SK-N-SH (cell line): Measurements from ENCODE around the gene FAM107A. TPM values are rescaled to one million over a fixed set of nuclear protein-coding genes. Genes with fewer than 3 reads are reported as not detected.

ENCODE experiments used
- CTCF ChIA-PET: fragments of 300-600, 350-600 bp; formaldehyde crosslinking; extraction: SDS; loops from one replicate; lab custom pipeline; 2021; lab: Yijun Ruan, JAX
- POLR2A ChIA-PET: fragments of 350-600 bp; sonication (Branson Sonifier 250); formaldehyde crosslinking; extraction: SDS; loops from one replicate; lab custom pipeline; 2020; ENCODE audit warnings: antibody characterized with exemption, inconsistent platforms; lab: Yijun Ruan, JAX
- DNase-seq: peaks from one replicate; pipeline ENCODE4 v3.0.0; 2012
- H2AFZ ChIP-seq: fragments of 200-600 bp; sonication (generic); 2 replicates; pipeline ENCODE4 v1.8.1; 2016; ENCODE audit warnings: antibody characterized with exemption, mild to moderate bottlenecking, low read depth
- H3F3A ChIP-seq: fragments of 200-600 bp; sonication (generic); replicated peaks from 2 replicates; pipeline ENCODE3; 2016; ENCODE audit warnings: antibody characterized with exemption, mild to moderate bottlenecking; ENCODE audit not compliant: insufficient read depth
- H3K27ac ChIP-seq, 2 experiments: fragments of 200-500 bp in 1 of 2; fragments of 200-600 bp in 1 of 2; sonication (Bioruptor generic) in 1 of 2; sonication (generic), shearing (Covaris generic) in 1 of 2; 2 replicates each; pipeline versions ENCODE4 v1.5.1 to v1.6.1; 2014 to 2016; ENCODE audit warnings: low read depth in 2 of 2, inconsistent platforms in 1 of 2, low read length in 1 of 2, mild to moderate bottlenecking in 1 of 2, mixed read lengths in 1 of 2
- H3K27me3 ChIP-seq: fragments of 200-600 bp; sonication (generic), shearing (Covaris generic); 2 replicates; pipeline ENCODE4 v1.6.1; 2016; ENCODE audit warnings: mixed run types; ENCODE audit not compliant: insufficient read depth
- H3K36me3 ChIP-seq, 2 experiments: fragments of 200-500 bp in 1 of 2; fragments of 200-600 bp in 1 of 2; sonication (Bioruptor generic) in 1 of 2; sonication (generic) in 1 of 2; replicated peaks in 1 of 2; 2 replicates each; pipeline versions ENCODE3 to v1.5.1; 2014 to 2016; ENCODE audit warnings: low read length in 1 of 2, mild to moderate bottlenecking in 1 of 2; ENCODE audit not compliant: insufficient read depth in 2 of 2, control insufficient read depth in 1 of 2
- H3K4me1 ChIP-seq, 2 experiments: fragments of 200-500 bp in 1 of 2; fragments of 200-600 bp in 1 of 2; sonication (Bioruptor generic) in 1 of 2; sonication (generic), shearing (Covaris generic) in 1 of 2; 2 replicates each; pipeline versions ENCODE4 v1.5.1 to v1.6.1; 2014 to 2016; ENCODE audit warnings: low read depth in 1 of 2, low read length in 1 of 2, mixed run types in 1 of 2; ENCODE audit not compliant: insufficient read depth in 2 of 2, control insufficient read depth in 1 of 2
- H3K4me2 ChIP-seq: fragments of 200-600 bp; sonication (generic), shearing (Covaris generic); 2 replicates; pipeline ENCODE4 v1.6.1; 2017; ENCODE audit warnings: mixed run types
- H3K4me3 ChIP-seq, 2 experiments: fragments of 200-500 bp in 1 of 2; fragments of 200-600 bp in 1 of 2; sonication (Bioruptor generic) in 1 of 2; sonication (generic), shearing (Covaris generic) in 1 of 2; 2 replicates each; pipeline versions ENCODE4 v1.5.1 to v1.8.1; 2014 to 2016; ENCODE audit warnings: low read depth in 2 of 2, inconsistent platforms in 1 of 2, low read length in 1 of 2, mild to moderate bottlenecking in 1 of 2, mixed read lengths in 1 of 2, moderate library complexity in 1 of 2
- H3K79me2 ChIP-seq: fragments of 200-600 bp; sonication (generic); 2 replicates; pipeline ENCODE4 v1.8.1; 2017; ENCODE audit warnings: mild to moderate bottlenecking; ENCODE audit not compliant: insufficient read depth
- H3K9ac ChIP-seq: fragments of 200-600 bp; sonication (generic); 2 replicates; pipeline ENCODE4 v1.6.1; 2017; ENCODE audit warnings: mixed run types
- H3K9me2 ChIP-seq: fragments of 200-600 bp; sonication (generic); 2 replicates; pipeline ENCODE4 v1.6.1; 2017; ENCODE audit warnings: mixed run types
- H3K9me3 ChIP-seq: fragments of 200-600 bp; sonication (generic); 2 replicates; pipeline ENCODE4 v1.6.1; 2017; ENCODE audit warnings: mixed run types, mild to moderate bottlenecking, moderate library complexity
- H4K20me1 ChIP-seq: fragments of 200-600 bp; sonication (generic); 2 replicates; pipeline ENCODE4 v1.6.1; 2017; ENCODE audit warnings: mild to moderate bottlenecking, mixed run types; ENCODE audit not compliant: insufficient read depth
- EP300 ChIP-seq, 2 experiments: IDR thresholded peaks; 2 replicates each; pipeline versions ENCODE4 v1.4.0 to v1.6.1; 2012; ENCODE audit warnings: borderline replicate concordance in 1 of 2, low read depth in 1 of 2, low read length in 1 of 2
- FOXJ3 ChIP-seq: sonication (generic); formaldehyde crosslinking; IDR thresholded peaks from 2 replicates; pipeline ENCODE4 v1.5.1; 2020; ENCODE audit warnings: mild to moderate bottlenecking, missing genetic modification reagents
- GATA2 ChIP-seq: sonication (generic); formaldehyde crosslinking; IDR thresholded peaks from 2 replicates; pipeline ENCODE4 v1.5.0; 2020; ENCODE audit warnings: mild to moderate bottlenecking, missing genetic modification reagents
- IRF3 ChIP-seq: fragments of 150-350 bp; IDR thresholded peaks from 2 replicates; pipeline ENCODE4 v1.6.1; 2016; ENCODE audit warnings: mild to moderate bottlenecking, low read depth, low read length
- JUND ChIP-seq: IDR thresholded peaks from 2 replicates; pipeline ENCODE4 v1.4.0; 2012
- MAX ChIP-seq: IDR thresholded peaks from 2 replicates; pipeline ENCODE4 v1.4.0; 2012; ENCODE audit warnings: low read depth
- MEF2A ChIP-seq: IDR thresholded peaks from 2 replicates; pipeline ENCODE4 v1.4.0; 2012; ENCODE audit warnings: low read depth, borderline replicate concordance
- MXI1 ChIP-seq: IDR thresholded peaks from 2 replicates; pipeline ENCODE4 v1.6.1; 2012; ENCODE audit warnings: mild to moderate bottlenecking, low read depth, low read length, improper control_type of control experiment
- RAD21 ChIP-seq: IDR thresholded peaks from 2 replicates; pipeline ENCODE4 v1.6.1; 2012; ENCODE audit warnings: mild to moderate bottlenecking, low read length
- REST ChIP-seq: IDR thresholded peaks from 2 replicates; pipeline ENCODE4 v1.6.1; 2012; ENCODE audit warnings: mild to moderate bottlenecking, low read depth, low read length, moderate library complexity
- RXRA ChIP-seq: IDR thresholded peaks from 2 replicates; pipeline ENCODE4 v1.4.0; 2012; ENCODE audit warnings: low read depth, mild to moderate bottlenecking, borderline replicate concordance
- SIN3A ChIP-seq: IDR thresholded peaks from 2 replicates; pipeline ENCODE4 v1.6.1; 2012; ENCODE audit warnings: low read depth, mild to moderate bottlenecking, low read length, moderate library complexity, borderline replicate concordance
- SMC3 ChIP-seq: IDR thresholded peaks from 2 replicates; pipeline ENCODE4 v1.6.1; 2012; ENCODE audit warnings: low read depth, low read length, improper control_type of control experiment
- TAF1 ChIP-seq: IDR thresholded peaks from 2 replicates; pipeline ENCODE4 v1.6.1; 2012; ENCODE audit warnings: low read depth, mild to moderate bottlenecking, low read length, moderate library complexity, borderline replicate concordance
- TCF12 ChIP-seq: IDR thresholded peaks from 2 replicates; pipeline ENCODE4 v1.4.0; 2012
- USF2 ChIP-seq: fragments of 150-350 bp; IDR thresholded peaks from 2 replicates; pipeline ENCODE4 v1.6.1; 2017; ENCODE audit warnings: antibody characterized with exemption, low read length, low read depth, borderline replicate concordance
- WGBS: methylation state at CpG from one replicate; pipeline ENCODE4 v1.1.6; 2017; ENCODE audit warnings: low lambda C conversion rate; 5-methylcytosine and 5-hydroxymethylcytosine counted together
- polyA plus RNA-seq, 3 experiments: library from polyadenylated mRNA; depleted of rRNA; stranded (reverse); fragments of >200 nt; gene quantifications; 2 replicates each; pipeline ENCODE4 v1.2.3, GENCODE V29; 2012
- TF ChIP-seq, protein P1 (sequence below): IDR thresholded peaks from 2 replicates; pipeline ENCODE4; 2012
- TF ChIP-seq, protein P2 (sequence below): fragments of 200-600 bp; sonication (generic); IDR thresholded peaks from 2 replicates; pipeline ENCODE4 v1.6.1; 2017; ENCODE audit warnings: antibody characterized with exemption, mild to moderate bottlenecking, moderate library complexity

FAM107A gene
- polyA plus RNA-seq, 1 of the 3 experiments (the other 2 are of a cell fraction): 0.02 TPM

GRCh38 chr3:58623478-58623877 is 46.3 kb upstream of the FAM107A start:
- no peak overlapping the region for H3K9ac ChIP-seq
- ChIA-PET POLR2A (no interaction called here), CTCF (interaction anchor here (1.4 to 16.4 kb wide), 2 partner anchors 17 to 52 kb away, joined by 3 to 446 read pairs; partner anchors contain the start of gene FAM107A)
- H3K4me3 ChIP-seq: no peak overlapping the region
- TF ChIP-seq MEF2A: no peak
- TF ChIP-seq TCF12: no peak
- no peak for TF ChIP-seq GATA2 (CRISPR knock-in tag)
- no peak for TF ChIP-seq MXI1
- TF ChIP-seq FOXJ3 (CRISPR knock-in tag): no peak
- no peak for TF ChIP-seq TAF1
- no peak for TF ChIP-seq SIN3A
- TF ChIP-seq EP300 (IDR thresholded peaks at IDR 0.05; ENCODE audit: borderline replicate concordance in 1 of 2, low read depth in 1 of 2, low read length in 1 of 2): no peak
- TF ChIP-seq MAX: no peak
- TF ChIP-seq USF2: no peak
- no peak for TF ChIP-seq RXRA
- H3K27me3 ChIP-seq: no peaks in the 10 kb centered on the region
- H3K4me1 ChIP-seq: peaks cover 12 to 23% of the 10 kb centered on the region in 2 experiments; a peak in 3 of 4 replicates
- no peaks in the 10 kb centered on the region for H3K9me2 ChIP-seq
- H3K36me3 ChIP-seq: no peaks in the 10 kb centered on the region
- H3K4me2 ChIP-seq: no peak overlapping the region
- peaks cover 5% of the 10 kb centered on the region for H3F3A ChIP-seq
- H2AFZ ChIP-seq: no peak overlapping the region
- H3K9me3 ChIP-seq: no peaks in the 10 kb centered on the region
- no peaks in the 10 kb centered on the region for H4K20me1 ChIP-seq
- no peaks in the 10 kb centered on the region for H3K79me2 ChIP-seq
- 62% methylated on average over 5 of the region's 8 CpGs for WGBS
- no peak for DNase-seq
- no peak overlapping the region for H3K27ac ChIP-seq

DNA sequence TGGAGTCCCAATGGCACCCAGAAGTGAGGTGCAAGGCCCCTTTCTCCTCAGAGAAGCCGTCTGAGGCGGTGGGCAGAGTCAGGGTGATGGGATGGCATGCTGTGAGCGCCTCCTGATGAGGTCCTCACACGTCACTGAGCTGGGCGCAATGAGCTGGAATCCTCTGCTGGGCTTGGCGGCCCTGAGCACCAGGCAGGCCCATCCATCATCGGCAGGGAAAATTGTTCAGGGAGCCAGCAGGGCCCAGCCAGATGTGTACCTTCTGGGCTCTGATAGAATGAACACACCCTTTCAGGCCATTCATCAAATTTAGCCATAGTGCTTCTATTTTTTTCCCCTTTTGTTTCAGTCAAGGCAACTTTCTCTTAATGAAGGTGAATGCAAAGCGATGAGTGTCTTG is 45.7 kb upstream of the FAM107A start:
- H3K4me2 ChIP-seq: no peak overlapping the region
- no peak for DNase-seq

More for the DNA sequence above, 45.7 kb upstream of the FAM107A start:
- H3K9me2 ChIP-seq: no peaks in the 10 kb centered on the region
- WGBS: 90% methylated on average over 2 of the region's 8 CpGs
- no peaks in the 10 kb centered on the region for H3K36me3 ChIP-seq
- no peak overlapping the region for H3K9ac ChIP-seq
- H3K9me3 ChIP-seq: no peaks in the 10 kb centered on the region
- ChIA-PET POLR2A (no interaction called here), CTCF (interaction anchor here (1.1 to 16.4 kb wide), 3 partner anchors 17 to 323 kb away, joined by 3 to 446 read pairs (median 3); partner anchors contain the start of gene FAM107A)
- H3K27ac ChIP-seq: no peak overlapping the region
- no peaks in the 10 kb centered on the region for H3K27me3 ChIP-seq
- H3K79me2 ChIP-seq: no peaks in the 10 kb centered on the region
- H3K4me3 ChIP-seq: no peak overlapping the region
- H2AFZ ChIP-seq: no peak overlapping the region
- no peaks in the 10 kb centered on the region for H4K20me1 ChIP-seq
- H3K4me1 ChIP-seq: peaks cover 7 to 18% of the 10 kb centered on the region in 2 experiments; a peak in 2 of 4 replicates
- TF ChIP-seq TAF1 (no peak), SIN3A (no peak), RAD21 (no peak), REST (no peak), SMC3 (no peak), JUND (no peak), IRF3 (no peak), MXI1 (no peak)
- TF ChIP-seq, protein P1, sequence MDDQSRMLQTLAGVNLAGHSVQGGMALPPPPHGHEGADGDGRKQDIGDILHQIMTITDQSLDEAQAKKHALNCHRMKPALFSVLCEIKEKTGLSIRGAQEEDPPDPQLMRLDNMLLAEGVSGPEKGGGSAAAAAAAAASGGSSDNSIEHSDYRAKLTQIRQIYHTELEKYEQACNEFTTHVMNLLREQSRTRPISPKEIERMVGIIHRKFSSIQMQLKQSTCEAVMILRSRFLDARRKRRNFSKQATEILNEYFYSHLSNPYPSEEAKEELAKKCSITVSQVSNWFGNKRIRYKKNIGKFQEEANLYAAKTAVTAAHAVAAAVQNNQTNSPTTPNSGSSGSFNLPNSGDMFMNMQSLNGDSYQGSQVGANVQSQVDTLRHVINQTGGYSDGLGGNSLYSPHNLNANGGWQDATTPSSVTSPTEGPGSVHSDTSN: no peak
- TF ChIP-seq, protein P2, sequence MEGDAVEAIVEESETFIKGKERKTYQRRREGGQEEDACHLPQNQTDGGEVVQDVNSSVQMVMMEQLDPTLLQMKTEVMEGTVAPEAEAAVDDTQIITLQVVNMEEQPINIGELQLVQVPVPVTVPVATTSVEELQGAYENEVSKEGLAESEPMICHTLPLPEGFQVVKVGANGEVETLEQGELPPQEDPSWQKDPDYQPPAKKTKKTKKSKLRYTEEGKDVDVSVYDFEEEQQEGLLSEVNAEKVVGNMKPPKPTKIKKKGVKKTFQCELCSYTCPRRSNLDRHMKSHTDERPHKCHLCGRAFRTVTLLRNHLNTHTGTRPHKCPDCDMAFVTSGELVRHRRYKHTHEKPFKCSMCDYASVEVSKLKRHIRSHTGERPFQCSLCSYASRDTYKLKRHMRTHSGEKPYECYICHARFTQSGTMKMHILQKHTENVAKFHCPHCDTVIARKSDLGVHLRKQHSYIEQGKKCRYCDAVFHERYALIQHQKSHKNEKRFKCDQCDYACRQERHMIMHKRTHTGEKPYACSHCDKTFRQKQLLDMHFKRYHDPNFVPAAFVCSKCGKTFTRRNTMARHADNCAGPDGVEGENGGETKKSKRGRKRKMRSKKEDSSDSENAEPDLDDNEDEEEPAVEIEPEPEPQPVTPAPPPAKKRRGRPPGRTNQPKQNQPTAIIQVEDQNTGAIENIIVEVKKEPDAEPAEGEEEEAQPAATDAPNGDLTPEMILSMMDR: no peak
- H3F3A ChIP-seq: no peaks in the 10 kb centered on the region
